GM12801 (cell line): Measurements from ENCODE around the gene BCL2L12.

Experiments used
- TF ChIP-seq, protein P1 (sequence below): IDR thresholded peaks from one replicate; pipeline ENCODE4 v1.5.1; 2011; ENCODE audit warnings: control low read depth; ENCODE audit not compliant: insufficient read length; ENCODE audit errors: extremely low read depth

Gene BCL2L12

DNA sequence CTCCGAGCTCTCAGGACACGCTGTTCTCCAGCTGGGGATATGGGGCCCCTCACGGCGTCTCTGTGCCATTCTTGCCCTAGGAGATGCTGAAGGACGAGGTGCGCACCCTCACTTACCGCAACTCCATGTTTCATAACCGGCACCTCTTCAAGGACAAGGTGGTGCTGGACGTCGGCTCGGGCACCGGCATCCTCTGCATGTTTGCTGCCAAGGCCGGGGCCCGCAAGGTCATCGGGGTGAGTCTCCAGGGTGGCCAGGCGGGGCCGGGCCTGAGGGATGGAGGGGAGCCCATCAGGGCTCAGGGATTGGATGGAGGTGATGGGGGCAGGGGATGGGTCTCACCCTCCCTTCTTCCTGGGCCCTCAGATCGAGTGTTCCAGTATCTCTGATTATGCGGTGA lies 16.1 kb downstream of the BCL2L12 start:
- TF ChIP-seq, protein P1, sequence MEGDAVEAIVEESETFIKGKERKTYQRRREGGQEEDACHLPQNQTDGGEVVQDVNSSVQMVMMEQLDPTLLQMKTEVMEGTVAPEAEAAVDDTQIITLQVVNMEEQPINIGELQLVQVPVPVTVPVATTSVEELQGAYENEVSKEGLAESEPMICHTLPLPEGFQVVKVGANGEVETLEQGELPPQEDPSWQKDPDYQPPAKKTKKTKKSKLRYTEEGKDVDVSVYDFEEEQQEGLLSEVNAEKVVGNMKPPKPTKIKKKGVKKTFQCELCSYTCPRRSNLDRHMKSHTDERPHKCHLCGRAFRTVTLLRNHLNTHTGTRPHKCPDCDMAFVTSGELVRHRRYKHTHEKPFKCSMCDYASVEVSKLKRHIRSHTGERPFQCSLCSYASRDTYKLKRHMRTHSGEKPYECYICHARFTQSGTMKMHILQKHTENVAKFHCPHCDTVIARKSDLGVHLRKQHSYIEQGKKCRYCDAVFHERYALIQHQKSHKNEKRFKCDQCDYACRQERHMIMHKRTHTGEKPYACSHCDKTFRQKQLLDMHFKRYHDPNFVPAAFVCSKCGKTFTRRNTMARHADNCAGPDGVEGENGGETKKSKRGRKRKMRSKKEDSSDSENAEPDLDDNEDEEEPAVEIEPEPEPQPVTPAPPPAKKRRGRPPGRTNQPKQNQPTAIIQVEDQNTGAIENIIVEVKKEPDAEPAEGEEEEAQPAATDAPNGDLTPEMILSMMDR: no peak

DNA sequence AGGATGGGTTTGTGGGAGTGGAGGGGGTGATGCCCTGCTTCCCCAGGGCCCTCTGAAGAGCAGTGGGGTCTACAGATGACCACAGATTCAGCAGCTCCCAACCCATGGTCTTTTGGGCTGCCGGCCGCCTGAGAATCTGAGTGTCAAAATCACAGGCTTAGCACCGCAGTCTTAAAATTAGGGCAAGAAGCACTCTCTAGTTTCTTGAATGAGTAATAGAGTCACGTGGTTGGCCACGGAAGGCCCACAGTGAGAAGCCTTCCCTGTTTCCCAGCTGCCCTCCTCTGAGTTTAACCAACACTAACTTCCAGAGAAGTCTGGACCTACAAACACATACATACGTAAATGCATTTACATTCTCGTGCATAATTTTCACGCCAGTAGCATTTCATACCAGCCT lies 16.5 kb downstream of the BCL2L12 start:
- TF ChIP-seq, protein P1: no peak

DNA sequence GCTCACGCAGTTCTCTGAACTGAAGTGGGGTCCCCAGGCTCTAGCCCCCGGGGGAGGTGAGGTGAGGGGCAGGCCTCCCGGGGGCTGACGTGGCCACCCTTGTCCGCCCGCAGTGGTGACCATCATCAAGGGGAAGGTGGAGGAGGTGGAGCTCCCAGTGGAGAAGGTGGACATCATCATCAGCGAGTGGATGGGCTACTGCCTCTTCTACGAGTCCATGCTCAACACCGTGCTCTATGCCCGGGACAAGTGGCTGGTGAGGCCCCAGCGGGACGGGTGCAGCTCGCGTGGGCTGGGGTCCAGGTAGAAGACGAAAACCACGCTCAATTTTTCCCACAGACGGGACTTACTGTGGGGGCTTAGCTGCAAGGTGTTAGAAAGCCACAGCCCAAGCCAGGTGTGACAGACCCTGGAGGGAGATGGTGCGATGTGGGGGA lies 18.1 kb downstream of the BCL2L12 start:
- TF ChIP-seq, protein P1: no peak

DNA sequence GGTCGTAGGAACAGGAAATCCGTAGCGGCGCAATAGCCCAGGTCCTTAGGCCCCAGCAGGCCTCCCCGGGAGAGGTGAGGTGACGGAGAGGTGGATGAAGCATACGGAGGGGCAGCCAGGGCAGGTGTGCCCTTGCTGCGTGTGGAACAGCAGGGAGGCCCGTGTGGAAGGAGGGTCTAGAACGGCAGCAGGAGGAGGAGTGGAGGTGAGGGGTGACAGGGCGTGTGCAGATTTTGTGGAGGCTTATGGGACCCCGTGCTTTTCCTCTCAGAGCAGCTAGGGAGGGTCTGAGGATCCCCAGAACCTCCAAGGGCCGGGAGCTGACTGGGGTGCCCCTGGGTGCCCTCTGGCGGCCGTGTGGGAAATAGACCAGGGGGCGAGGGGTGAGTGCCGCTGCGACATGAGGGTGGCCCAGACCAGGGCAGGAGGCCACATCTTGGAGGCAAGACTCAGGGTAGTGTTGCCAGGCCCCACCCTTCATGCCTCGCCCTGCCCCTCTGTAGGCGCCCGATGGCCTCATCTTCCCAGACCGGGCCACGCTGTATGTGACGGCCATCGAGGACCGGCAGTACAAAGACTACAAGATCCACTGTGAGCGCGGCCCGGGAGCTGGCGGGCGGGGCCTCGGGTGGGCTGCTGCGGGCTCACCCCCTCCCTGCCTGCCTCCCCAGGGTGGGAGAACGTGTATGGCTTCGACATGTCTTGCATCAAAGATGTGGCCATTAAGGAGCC lies 18.7 kb downstream of the BCL2L12 start:
- TF ChIP-seq, protein P1: no peak

DNA sequence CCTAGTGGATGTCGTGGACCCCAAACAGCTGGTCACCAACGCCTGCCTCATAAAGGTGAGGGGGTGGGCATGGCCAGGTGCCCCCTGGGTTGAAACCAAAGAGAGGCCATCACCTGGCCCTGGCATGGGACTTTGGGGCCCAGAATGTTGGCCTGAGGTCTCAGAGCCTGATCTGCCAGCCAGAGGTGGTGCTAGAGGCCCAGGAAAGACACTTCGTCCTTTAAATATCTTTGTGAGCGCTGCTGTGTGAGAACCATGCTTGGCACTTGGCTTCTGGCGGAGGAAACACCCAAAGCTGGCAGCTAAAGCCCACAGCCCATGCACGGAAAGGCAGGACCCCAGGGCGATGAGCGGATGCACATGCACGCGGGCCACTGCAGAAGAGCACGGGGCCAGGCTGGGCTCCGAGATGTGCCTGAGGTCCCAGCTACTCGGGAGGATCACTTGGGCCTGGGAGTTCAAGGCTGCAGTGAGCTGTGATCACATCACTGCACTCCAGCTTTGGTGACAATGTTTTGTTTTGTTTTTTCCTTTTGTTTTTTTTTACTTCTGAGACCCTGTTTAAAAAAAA lies 19.3 kb downstream of the BCL2L12 start:
- TF ChIP-seq, protein P1: no peak

DNA sequence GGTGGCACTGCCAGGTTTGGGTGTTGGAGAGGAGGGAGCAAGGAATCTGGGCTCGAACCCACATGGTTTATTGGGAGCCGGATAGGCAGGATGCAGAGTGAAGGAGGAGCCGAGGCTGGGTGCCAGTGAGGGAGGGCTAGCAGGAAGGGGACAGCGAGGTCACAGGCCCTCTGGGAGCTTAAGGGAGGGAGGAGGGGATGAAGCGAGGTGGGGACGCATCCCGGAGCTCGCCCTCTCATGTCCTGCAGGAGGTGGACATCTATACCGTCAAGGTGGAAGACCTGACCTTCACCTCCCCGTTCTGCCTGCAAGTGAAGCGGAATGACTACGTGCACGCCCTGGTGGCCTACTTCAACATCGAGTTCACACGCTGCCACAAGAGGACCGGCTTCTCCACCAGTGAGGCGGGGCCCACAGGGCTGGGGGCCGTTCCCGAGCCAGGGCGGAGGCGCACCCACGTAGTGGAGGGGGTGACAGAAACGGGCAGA lies 20.2 kb downstream of the BCL2L12 start:
- TF ChIP-seq, protein P1: no peak

DNA sequence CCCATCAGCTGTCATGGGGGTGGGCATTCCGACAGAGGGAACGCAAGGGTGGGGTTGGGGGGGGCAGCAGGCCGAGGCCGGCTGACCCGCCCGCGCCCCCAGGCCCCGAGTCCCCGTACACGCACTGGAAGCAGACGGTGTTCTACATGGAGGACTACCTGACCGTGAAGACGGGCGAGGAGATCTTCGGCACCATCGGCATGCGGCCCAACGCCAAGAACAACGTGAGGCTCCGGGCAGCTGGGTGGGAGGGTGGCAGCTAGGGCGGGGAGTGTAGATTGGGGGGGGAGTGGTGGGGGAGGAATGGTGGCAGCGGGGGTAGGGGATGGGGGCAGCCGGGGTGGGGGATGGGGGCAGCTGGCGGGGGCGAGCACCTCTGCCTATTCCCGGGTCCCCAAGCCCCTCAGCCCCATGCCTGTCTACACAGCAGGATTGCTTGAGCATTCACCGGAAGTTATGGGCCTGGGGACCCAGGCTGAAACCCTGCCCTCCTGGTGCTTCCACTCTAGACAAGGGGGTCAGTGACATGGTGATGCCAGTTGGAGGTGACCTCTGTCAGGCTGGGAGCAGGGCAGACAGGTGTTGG lies 20.9 kb downstream of the BCL2L12 start:
- TF ChIP-seq, protein P1: no peak
